ENCODE measurements around the gene RDM1. TPM values are rescaled to one million over a fixed set of nuclear protein-coding genes. Genes with fewer than 3 reads are reported as not detected.
A peak's percentile ranks its signal among the peaks of the same experiment; 100 is the strongest.
"Not testable (repeated sequence)": the region's sequence is repeated elsewhere in the genome, so short reads cannot be mapped to it uniquely, and the experiment has no call there.

Gene RDM1, protein sequence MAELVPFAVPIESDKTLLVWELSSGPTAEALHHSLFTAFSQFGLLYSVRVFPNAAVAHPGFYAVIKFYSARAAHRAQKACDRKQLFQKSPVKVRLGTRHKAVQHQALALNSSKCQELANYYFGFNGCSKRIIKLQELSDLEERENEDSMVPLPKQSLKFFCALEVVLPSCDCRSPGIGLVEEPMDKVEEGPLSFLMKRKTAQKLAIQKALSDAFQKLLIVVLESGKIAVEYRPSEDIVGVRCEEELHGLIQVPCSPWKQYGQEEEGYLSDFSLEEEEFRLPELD
- polyA plus RNA-seq (ENCODE audit: insufficient read length in 4 of 4) = 1 to 10 TPM; 1.5 to 4.2 (median 2.7) TPM

DNA sequence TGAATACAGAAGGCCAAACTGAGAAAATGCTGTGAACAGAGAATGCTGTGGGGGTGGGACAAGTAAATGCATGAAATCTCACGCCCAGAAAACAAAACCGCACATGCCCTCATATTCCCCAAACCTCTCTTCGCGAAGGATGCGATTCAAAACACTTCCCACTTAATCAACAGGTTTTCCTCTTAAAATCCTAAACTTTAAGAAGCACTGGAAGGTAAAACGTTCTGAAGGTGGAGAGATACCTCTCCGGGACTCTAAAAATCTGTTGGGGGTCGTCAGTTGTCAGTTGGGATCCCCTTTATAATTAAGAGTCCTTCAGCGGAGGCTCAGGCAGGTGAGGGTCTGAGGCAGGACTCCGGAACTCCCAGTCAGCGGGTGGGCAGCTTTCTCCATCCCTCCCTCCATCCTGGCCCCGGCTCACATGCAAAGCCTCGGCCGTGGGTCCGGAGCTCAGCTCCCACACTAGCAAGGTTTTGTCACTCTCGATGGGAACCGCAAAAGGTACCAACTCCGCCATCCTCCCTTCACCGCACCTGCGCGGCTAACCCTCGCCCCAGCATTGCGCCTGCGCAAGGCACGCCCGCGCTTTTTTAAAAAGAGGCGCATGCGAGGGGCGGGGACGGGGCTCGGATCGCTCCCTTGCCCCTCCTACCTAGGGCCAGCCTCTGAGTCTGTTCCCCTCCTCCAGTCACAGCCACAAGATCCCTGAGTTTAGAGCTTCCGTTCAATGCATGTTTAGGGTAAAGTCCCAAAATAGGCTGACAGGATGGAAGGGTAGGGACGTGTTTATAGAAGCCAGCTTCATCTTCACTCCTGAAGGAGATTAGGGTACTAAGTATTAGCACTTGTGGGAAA is at the start of gene RDM1:
Gene RDM1 (minus strand): TSS at position 563 of the 855 bp plus-strand sequence. CDS start 46 bp downstream, at position 517.
- DNase-seq (ENCODE audit: low read depth in 4 of 4, low spot score in 3 of 4) = peak in 3 of 4 donors; percentile 61 to 74 (median 69)

DNA sequence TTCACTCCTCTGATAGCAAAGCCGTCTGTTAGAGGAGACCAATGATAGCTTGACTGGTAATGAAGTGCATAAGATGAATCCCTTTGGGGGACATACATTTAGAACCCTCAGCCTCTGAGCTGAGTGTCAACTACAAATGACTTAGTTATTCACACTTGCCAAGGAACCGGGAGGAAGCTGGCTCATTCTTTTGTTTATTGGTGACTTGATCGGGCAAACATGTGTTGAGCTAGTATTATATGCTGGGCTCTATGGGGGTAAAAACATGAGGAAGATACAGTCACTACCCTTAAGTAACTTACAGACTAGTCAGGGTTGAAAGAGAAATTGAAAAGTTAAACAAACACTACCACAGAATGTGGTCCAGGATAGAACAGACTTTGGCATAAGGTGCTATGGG is 47.8 kb upstream of the RDM1 start:
- no peak for DNase-seq (ENCODE audit: low read depth in 4 of 4, low spot score in 3 of 4)

DNA sequence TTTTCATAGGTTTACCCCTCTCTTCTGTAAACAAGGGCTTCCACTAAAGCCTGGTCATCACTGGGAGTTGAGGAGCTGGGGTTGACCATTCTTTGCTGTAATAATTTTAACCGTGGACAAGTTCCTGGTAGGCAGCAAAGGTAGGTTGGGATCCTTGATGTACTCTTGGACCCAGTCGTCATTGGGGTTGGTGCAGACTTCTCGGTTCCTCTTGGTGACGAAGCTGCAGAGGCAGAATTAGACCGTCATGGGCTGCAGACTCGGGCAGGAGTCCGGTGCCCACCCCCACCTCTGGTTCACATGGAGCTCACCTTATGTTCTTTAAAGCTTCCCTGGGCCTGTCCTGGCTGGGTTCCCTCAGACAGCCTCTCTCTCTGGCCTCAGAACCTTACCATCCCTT is 46.9 kb upstream of the RDM1 start:
- no peak for DNase-seq (ENCODE audit: low read depth in 4 of 4, low spot score in 3 of 4)

DNA sequence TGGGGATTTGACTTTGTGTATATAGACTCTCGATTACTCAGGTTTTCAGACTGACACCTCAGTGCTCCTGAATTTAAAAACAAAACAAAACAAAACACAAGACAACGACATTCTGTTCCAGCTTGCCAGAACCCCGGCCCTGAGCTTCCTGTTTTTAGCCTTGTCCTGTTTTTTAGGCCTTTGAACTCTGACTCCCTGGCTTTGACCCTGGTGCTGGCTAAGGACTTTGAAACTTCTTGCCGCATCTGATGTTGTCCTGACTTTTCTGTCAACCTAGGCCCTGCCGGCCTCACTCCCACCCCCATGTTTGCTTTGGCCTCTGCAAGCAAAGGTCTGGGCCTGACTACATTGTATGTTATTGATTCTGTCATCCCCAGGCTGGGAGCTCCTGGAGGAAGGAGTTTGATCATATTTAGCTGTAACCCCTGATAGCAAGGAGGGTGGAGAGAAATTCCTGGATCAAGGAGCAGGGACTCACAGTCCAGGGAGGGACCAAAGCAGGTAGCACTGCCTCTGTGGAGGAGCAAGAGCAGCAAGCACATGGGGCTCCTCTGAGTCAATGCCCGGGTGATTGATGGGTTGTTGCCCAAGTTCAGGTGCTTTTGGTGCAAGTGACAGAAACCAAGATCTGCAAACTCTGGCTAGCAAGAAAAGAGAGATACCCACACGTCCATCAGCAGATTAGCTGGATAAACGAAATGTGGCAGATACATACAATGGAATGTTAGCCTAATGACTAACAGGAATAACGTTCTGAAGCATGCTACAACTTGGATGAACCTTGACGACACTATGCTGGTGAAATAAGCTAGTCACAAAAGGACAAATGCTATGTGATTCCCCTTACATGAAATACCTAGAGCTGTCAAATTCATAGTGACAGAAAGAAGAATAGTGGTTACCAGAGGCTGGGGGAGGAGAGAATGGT is 43.0 kb upstream of the RDM1 start:
- DNase-seq (ENCODE audit: low read depth in 4 of 4, low spot score in 3 of 4) = no peak

DNA sequence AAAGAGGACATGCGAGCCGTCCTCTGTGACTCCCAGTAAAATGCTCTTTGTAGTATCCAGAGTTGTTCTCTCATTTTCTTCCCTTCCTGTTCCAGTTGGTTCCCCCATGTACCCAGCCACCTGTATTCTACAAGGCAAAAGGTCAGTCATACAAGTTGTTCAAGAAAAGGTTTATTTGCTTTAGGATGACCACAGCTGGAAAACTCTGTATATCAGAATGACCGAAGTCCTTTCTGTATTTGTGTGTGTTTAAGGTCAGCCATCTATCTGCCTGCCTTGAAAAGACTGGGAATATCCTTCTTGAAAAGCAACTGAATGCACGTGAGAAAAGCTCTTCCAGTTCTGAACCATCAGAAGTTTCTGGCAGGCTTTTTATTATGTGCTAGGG is 42.4 kb upstream of the RDM1 start:
- no peak for DNase-seq (ENCODE audit: low read depth in 4 of 4, low spot score in 3 of 4)

DNA sequence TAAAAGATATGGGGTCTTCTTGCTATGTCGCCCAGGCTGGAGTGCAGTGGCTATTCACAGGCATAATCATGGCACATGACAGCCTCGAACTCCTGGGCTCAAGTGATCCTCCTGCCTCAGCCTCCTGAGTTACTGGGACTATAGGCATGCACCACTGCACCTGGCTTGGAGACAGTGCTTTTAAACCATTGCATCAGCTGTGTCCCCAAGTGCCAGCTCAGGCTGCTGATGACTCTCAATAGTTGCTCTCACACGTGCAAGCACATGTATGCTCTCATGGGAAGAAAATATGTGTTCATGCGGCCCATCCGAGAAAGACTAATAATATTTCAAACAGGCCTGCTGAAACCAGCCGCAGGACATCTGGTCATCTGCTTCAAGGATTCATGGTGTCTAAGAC is 42.0 kb upstream of the RDM1 start:
- no peak for DNase-seq (ENCODE audit: low read depth in 4 of 4, low spot score in 3 of 4)

DNA sequence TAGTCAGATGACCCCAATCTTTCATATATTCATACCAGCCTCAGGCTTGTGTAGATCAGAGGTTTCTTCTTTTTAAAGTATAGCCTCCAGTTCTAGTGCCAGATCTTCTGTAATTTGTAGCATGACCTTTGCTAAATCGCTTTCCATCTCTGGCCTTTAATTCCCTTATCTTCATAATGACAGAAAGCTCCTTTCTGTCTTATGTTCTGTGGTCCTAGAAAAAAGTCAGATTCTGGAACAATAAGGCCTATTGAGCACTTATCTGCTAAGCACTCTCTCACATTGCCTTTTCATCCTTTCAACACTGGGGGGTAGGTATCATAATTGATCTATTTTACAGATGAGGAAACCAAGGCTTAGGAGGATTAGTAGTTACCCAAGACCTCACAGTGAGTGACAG is 41.5 kb upstream of the RDM1 start:
- DNase-seq (ENCODE audit: low read depth in 4 of 4, low spot score in 3 of 4) = no peak

DNA sequence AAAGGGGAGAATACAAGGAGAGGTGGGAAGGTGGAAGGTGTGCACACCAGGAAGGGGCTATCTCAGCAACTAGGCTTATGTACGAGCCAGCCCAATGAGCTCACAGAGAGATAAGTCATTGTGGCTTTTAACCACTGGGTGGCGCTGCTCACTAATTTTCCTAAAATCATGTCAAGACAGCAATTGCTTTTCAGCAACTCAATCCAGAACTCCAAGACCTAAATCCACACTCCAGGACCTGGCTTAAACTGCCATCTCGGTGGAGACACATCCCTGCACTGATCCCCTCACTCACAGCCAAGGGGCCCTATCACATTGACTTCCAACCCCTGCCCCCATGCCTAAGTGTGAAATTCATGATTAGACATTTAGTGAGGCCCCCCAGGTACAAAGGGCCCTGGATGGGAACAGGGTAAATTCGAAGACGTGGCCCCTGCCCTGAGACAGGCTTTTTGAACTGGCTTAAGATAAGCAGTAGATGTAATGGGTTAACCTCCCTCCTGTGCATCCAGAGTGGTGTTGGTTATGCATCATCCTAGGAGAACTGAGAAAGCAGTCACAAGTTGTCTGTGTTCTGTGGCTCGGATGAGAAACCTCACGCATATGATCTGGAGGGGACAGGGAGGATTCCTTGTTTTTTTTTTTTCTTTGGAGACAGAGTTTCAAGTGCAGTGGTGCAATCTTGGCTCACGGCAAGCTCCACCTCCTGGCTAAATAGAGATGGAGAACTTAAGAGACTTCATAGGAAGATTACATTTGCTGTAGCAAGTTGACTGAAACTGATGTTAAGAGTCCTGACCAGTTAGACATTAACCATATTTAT is 39.2 kb upstream of the RDM1 start:
- DNase-seq (ENCODE audit: low read depth in 4 of 4, low spot score in 3 of 4) = peak; percentile 75 to 85 (median 80)

DNA sequence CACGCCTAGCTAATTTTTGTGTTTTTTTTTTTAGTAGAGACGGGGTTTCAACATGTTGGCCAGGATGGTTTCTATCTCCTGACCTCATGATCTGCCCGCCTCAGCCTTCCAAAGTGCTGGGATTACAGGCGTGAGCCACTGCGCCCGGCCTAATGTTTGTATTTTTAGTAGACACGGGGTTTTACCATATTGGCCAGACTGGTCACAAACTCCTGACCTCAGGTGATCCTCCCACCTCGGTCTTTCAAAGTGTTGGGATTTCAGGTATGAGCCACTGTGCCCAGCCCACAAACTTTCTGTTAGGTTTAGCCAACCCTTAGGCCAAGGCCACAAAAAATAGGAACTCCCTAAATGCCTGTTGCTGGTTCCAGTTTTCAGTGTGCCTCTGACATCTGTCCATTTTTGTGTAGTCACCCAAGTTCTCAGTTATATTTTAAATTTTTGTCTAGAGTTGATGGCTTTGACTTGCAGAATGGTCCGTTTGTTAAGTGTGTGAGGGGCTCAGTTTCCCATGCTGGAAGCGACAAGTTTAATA is 38.0 kb upstream of the RDM1 start:
- no peak for DNase-seq (ENCODE audit: low read depth in 4 of 4, low spot score in 3 of 4)

DNA sequence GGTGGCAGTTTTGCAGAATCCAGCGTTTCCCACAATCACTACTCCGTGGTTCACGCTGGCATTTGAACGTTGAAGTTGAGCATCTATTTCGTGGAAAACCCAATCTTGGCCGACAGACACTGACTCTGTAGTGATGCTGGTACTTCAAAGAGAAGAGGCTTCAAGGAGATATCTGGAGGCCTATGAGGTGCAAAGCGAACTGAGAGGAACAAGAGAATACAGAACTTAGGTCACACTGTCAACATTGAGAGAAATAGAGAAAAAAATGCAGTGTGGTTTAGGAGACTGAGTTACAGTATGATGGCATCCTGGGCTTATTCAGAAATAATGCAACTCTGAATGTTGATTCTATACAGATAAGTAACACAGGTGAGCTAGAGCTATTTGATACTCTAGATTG is 34.7 kb upstream of the RDM1 start:
- DNase-seq (ENCODE audit: low read depth in 4 of 4, low spot score in 3 of 4) = no peak

DNA sequence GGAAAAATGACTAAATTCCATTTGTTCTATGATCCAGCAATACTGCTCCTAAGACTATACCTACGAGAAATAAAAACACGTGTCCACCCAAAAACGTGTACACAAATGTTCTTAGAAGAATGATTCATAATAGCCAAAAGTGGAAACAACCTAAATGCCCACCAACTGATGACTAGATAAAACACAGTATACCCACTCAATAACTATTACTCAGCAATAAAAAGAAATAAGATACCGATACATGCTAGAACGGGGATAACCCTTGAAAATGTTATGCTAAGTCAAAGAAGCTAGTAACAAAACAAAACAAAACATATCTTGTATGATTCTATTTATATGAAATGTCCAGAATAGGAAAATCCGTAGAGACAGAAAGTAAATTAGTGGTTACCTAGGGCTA is 33.1 kb upstream of the RDM1 start:
- no peak for DNase-seq (ENCODE audit: low read depth in 4 of 4, low spot score in 3 of 4)

DNA sequence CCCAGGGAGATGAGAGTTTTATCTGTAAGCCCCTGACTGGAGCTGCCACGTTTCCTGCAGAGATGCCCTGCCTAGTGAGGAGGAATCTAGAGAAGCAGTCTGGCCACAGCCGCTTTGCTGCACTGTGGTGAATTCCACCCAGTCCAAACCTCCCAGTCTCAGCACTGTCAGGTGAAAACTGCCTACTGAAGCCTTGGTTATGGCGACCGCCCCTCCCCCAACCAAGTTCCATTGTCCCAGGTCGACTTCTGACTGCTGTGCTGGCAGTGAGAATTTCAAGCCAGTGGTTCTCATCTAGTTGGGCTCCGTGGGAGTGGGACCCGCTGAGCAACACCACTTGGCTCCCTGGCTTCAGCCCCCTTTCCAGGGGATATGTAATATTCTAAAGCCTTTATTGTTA is 23.1 kb upstream of the RDM1 start:
- DNase-seq (ENCODE audit: low read depth in 4 of 4, low spot score in 3 of 4) = no peak

DNA sequence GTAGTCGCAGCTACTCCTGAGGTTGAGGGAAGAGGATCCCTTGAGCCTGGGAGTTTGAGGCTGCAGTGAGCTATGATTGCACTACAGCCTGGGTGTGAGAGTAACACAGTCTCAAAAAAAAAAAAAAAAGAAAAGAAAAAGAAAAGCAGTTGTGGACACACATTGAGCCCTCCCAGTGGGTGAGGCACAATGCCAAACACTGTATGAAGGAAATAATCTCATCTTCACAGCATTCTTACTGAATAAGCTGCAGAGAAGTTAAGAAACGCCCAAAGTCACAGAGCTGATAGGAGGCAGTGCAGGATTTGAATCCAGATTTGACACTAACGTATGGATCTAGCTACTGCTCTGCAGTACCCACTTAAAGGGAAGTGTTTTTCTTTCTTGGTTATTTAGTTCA is 18.8 kb upstream of the RDM1 start:
- no peak for DNase-seq (ENCODE audit: low read depth in 4 of 4, low spot score in 3 of 4)

DNA sequence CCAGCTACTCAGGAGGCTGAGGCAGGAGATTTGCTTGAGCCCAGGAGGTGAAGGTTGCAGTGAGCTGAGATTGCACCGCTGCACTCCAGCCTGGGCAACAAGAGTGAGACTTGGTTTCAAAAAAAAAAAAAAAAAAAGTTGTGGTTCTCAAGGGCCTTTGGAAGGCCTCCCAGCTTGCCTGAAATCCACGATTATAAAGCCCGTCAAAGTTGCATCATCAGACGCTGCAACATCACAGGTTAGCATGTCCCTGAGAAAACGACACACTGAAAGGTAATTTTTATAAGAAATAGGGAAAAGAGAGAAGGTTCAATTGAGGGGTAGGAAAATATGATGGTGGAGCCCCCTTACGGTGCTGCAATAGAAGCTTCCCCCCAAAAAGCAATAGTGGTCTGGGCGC is 17.5 kb upstream of the RDM1 start:
- no peak for DNase-seq (ENCODE audit: low read depth in 4 of 4, low spot score in 3 of 4)

DNA sequence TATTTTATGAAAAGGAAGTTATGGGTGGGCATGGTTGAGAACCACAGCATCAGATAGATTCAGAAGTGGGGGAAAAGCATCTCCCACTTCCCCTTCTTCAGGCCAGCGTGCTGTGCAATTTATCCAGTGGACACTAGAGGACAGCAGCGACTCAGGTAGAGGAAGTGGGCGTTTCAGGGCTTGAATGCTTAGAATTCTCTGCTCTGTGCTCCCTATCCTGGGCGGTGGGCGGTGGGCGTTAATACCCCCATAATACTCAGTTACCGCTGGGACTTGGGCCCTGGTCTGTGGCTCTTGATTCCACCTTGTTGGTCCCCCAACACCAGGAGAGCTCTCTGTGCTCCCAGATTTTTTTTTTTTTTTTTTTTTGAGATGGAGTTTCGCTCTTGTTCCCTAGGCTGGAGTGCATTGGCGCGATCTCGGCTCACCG is 16.6 kb upstream of the RDM1 start:
- no peak for DNase-seq (ENCODE audit: low read depth in 4 of 4, low spot score in 3 of 4)

DNA sequence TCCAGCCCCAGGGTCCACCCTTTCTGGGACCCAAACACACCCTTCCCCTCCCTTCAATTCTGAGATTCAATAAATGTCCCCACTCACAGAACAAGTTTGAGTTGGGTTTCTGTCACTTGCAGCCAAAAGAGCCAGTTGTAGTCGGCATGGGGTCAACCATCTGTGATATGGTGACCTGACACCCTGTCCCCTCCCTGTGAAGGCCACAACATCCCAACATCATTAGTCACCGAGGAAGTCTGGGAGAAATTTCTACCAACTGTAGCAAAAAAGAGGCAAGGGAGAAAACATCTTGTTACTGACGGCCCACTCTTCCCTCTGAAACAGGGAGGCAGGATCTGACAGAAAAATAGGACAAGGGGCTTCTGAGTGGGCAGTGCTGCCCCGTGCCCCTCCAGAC is 13.6 kb upstream of the RDM1 start:
- no peak for DNase-seq (ENCODE audit: low read depth in 4 of 4, low spot score in 3 of 4)

DNA sequence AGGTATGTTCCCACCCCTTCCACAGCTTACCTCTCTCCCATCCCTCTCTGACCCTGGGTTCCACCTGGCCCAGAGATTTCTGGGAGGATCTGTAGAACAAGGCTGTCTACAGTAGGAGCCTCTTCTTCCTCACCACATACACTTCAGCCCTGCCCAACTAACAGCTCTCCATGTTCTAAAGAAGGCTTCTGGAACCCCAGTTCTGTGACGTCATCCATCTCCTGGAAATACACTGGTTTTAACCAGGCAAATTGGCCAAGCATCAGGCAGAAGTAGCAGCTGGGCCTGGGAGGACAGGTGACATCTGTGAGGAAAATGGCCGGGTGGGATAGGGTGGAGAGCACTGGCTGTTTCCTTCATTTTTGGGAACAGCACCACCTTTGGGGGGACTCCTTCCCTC is 13.0 kb upstream of the RDM1 start, which contains the start of gene LYZL6:
Gene LYZL6 (minus strand): TSS at position 177 of the 400 bp plus-strand sequence. CDS start 4,357 bp downstream, outside the sequence.
- DNase-seq (ENCODE audit: low read depth in 4 of 4, low spot score in 3 of 4) = no peak

DNA sequence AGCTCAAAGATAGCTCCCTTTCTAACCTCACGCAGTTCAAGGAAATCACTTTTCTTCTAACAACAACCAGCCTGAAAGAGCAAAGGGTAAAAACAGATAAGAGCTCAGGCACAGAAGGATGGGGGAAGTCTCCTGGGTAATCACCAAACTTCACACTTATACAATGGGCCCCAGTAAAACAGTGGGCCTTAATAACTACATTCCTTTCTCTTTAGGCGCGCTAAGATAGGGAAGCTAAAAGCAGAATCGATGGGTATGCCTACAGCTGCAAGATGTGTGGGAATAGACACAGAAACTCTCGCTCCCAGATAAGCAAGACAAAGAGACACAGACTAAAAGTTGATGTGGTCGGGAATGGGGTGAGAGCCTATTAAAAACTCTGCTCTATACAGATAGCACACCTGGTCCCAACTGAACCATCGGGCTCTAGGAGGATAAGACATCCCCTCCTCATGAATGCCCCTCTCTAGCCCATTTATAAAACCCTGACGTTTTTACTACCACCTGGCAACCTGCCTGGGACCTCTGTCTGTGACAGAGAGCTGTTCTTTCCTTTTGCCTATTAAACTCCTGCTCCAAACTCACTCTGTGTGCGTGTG is 12.1 kb upstream of the RDM1 start:
- no peak for DNase-seq (ENCODE audit: low read depth in 4 of 4, low spot score in 3 of 4)

DNA sequence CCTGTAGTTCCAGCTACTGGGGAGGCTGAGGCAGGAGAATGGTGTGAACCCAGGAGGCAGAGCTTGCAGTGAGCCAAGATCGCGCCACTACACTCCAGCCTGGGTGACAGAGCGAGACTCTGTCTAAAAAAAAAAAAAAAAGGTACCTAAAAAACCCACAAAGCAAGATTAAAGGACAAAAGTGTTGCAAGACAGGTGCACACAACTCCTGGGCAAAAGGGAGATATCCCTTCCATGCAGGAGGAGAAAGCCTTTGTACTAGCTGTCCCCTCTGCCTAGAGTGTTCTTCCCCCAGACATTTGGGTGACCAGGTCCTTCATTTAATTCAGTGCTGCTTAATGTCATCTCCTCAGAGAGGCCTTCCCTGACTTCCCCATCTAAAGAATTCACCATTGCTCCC is 7.9 kb upstream of the RDM1 start:
- not testable (repeated sequence) for DNase-seq (ENCODE audit: low read depth in 4 of 4, low spot score in 3 of 4)
